HCT116 (cell line): Measurements from ENCODE around the gene AMZ1. TPM values are rescaled to one million over a fixed set of nuclear protein-coding genes. Genes with fewer than 3 reads are reported as not detected.

Source experiments
- ATAC-seq: fragments of 200-7000 bp; cut with Tn5 transposase; 2 replicates; pipeline ENCODE4 v1.9.1; 2020; ENCODE audit warnings: mild to moderate bottlenecking, moderate library complexity
- BruUV-seq: library from RNA; stranded (reverse); fragments of 400-500 nt; replicated peaks from 2 replicates; lab custom pipeline; 2021; lab: Mats Ljungman, UMichigan
- CTCF ChIA-PET: fragments of 300-600 bp; sonication (Branson Sonifier 250); formaldehyde crosslinking; loops from one replicate; lab custom pipeline; 2021; ENCODE audit warnings: antibody characterized with exemption; lab: Charles Lee
- POLR2A ChIA-PET: fragments of 300-600, 350-600 bp; sonication (Branson Sonifier 250); formaldehyde crosslinking; loops from one replicate; lab custom pipeline; 2021; ENCODE audit warnings: antibody characterized with exemption; lab: Charles Lee
- RAD21 ChIA-PET, 2 experiments: fragments of 300-600 bp; sonication (Branson Sonifier 250); formaldehyde crosslinking; loops; one replicate each; lab custom pipeline; 2023; ENCODE audit warnings: low total read pairs in 2 of 2; ENCODE audit not compliant: uncharacterized antibody in 2 of 2, unreplicated experiment in 2 of 2, low non-redundant PET in 1 of 2; lab: Charles Lee
- DNase-seq: peaks from one replicate; pipeline ENCODE4 v3.0.0-alpha.2; 2010; ENCODE audit warnings: low read depth, low spot score
- H2AFZ ChIP-seq: fragments of 200-600 bp; shearing (Covaris generic), sonication (generic); 2 replicates; pipeline ENCODE4 v1.6.1; 2017; ENCODE audit warnings: low read depth, mixed run types, mixed read lengths, antibody characterized with exemption, low read length; ENCODE audit not compliant: poor library complexity, severe bottlenecking
- H3K27ac ChIP-seq: 2 replicates; pipeline ENCODE4 v1.5.1; 2012; ENCODE audit warnings: low read depth, low read length
- H3K27me3 ChIP-seq: fragments of 200-600 bp; sonication (generic); 2 replicates; pipeline ENCODE4 v1.6.1; 2016; ENCODE audit warnings: mixed run types, low read length, mixed read lengths; ENCODE audit not compliant: insufficient read depth
- H3K36me3 ChIP-seq, 2 experiments: fragments of 200-500 bp in 1 of 2; fragments of 200-600 bp in 1 of 2; sonication (Bioruptor generic) in 1 of 2; sonication (generic) in 1 of 2; 2 replicates each; pipeline versions ENCODE4 v1.5.1 to v1.6.1; 2014 to 2016; ENCODE audit warnings: low read length in 2 of 2, inconsistent platforms in 1 of 2, mixed read lengths in 1 of 2, mixed run types in 1 of 2; ENCODE audit not compliant: insufficient read depth in 2 of 2, control insufficient read depth in 1 of 2
- H3K4me1 ChIP-seq, 2 experiments: fragments of 200-600 bp in 1 of 2; sonication (generic) in 1 of 2; 2 replicates each; pipeline versions ENCODE4 v1.5.1 to v1.6.1; 2012 to 2017; ENCODE audit warnings: low read length in 2 of 2, inconsistent platforms in 1 of 2, mild to moderate bottlenecking in 1 of 2, mixed read lengths in 1 of 2, mixed run types in 1 of 2, moderate library complexity in 1 of 2; ENCODE audit not compliant: insufficient read depth in 2 of 2, control insufficient read depth in 1 of 2
- H3K4me2 ChIP-seq: fragments of 200-600 bp; sonication (generic); 2 replicates; pipeline ENCODE4 v1.6.1; 2017; ENCODE audit warnings: mixed run types, low read length, mixed read lengths
- H3K4me3 ChIP-seq, 2 experiments: fragments of 200-600 bp in 1 of 2; sonication (generic) in 1 of 2; replicated peaks in 1 of 2; 2 replicates each; pipeline ENCODE4 v1.5.1; 2011 to 2016; ENCODE audit warnings: low read length in 2 of 2, control low read depth in 1 of 2, low read depth in 1 of 2, mild to moderate bottlenecking in 1 of 2, mixed read lengths in 1 of 2, mixed run types in 1 of 2
- H3K79me2 ChIP-seq: fragments of 200-600 bp; sonication (generic); 2 replicates; pipeline ENCODE4 v1.6.1; 2017; ENCODE audit warnings: mild to moderate bottlenecking, mixed run types, low read length, moderate library complexity, mixed read lengths; ENCODE audit not compliant: insufficient read depth
- H3K9ac ChIP-seq: fragments of 200-600 bp; sonication (generic); 2 replicates; pipeline ENCODE4 v1.6.1; 2016; ENCODE audit warnings: low read length, mixed read lengths
- H3K9me2 ChIP-seq: fragments of 200-600 bp; sonication (generic), shearing (Covaris generic); 2 replicates; pipeline ENCODE4 v1.6.1; 2017; ENCODE audit warnings: mixed run types, mild to moderate bottlenecking, moderate library complexity; ENCODE audit not compliant: insufficient read depth
- H3K9me3 ChIP-seq, 2 experiments: fragments of 200-500 bp in 1 of 2; fragments of 200-600 bp in 1 of 2; sonication (Bioruptor generic) in 1 of 2; sonication (generic) in 1 of 2; 2 replicates each; pipeline ENCODE4 v1.6.1; 2014 to 2017; ENCODE audit warnings: low read length in 2 of 2, mixed read lengths in 2 of 2, inconsistent platforms in 1 of 2, low read depth in 1 of 2, mild to moderate bottlenecking in 1 of 2, mixed run types in 1 of 2, moderate library complexity in 1 of 2; ENCODE audit not compliant: control insufficient read depth in 1 of 2, insufficient read depth in 1 of 2
- H4K20me1 ChIP-seq: fragments of 200-600 bp; sonication (generic), shearing (Covaris generic); 2 replicates; pipeline ENCODE4 v1.6.1; 2017; ENCODE audit warnings: mixed run types, mild to moderate bottlenecking, moderate library complexity; ENCODE audit not compliant: insufficient read depth
- CBX3 ChIP-seq: IDR thresholded peaks from 2 replicates; pipeline ENCODE4 v1.6.1; 2012; ENCODE audit warnings: low read depth
- CEBPB ChIP-seq: IDR thresholded peaks from 2 replicates; pipeline ENCODE4 v1.6.1; 2012; ENCODE audit warnings: low read depth
- EZH2 ChIP-seq: fragments of 200-600 bp; sonication (generic); IDR thresholded peaks from 2 replicates; pipeline ENCODE4 v1.6.1; 2017; ENCODE audit warnings: antibody characterized with exemption, mixed run types
- JUND ChIP-seq: IDR thresholded peaks from 2 replicates; pipeline ENCODE4 v1.6.1; 2012
- POLR2A ChIP-seq: IDR thresholded peaks from 2 replicates; pipeline ENCODE4 v1.7.0; 2011; ENCODE audit warnings: borderline replicate concordance; ENCODE audit not compliant: insufficient read depth, insufficient read length; ENCODE audit errors: extremely low read depth
- POLR2AphosphoS5 ChIP-seq: IDR thresholded peaks from 2 replicates; pipeline ENCODE4 v1.6.1; 2011; ENCODE audit warnings: mild to moderate bottlenecking, low read depth, low read length, moderate library complexity
- SIN3A ChIP-seq: IDR thresholded peaks from 2 replicates; pipeline ENCODE4 v1.6.1; 2012; ENCODE audit warnings: low read depth
- SRF ChIP-seq: IDR thresholded peaks from 2 replicates; pipeline ENCODE4 v1.6.1; 2012; ENCODE audit warnings: low read depth
- TCF7L2 ChIP-seq: IDR thresholded peaks from 2 replicates; pipeline ENCODE4 v1.7.0; 2011; ENCODE audit warnings: borderline replicate concordance, inconsistent platforms; ENCODE audit not compliant: insufficient read depth, insufficient read length; ENCODE audit errors: extremely low read depth
- YY1 ChIP-seq: IDR thresholded peaks from 2 replicates; pipeline ENCODE4 v1.6.1; 2011; ENCODE audit warnings: low read length, low read depth, moderate library complexity, mild to moderate bottlenecking; ENCODE audit not compliant: insufficient replicate concordance; ENCODE audit errors: extremely low read depth
- ZFX ChIP-seq: fragments of 450-650 bp; IDR thresholded peaks from 2 replicates; pipeline ENCODE4 v1.6.1; 2017
- ZNF274 ChIP-seq: fragments of 200-500 bp; sonication (Bioruptor generic); IDR thresholded peaks from 2 replicates; pipeline ENCODE4 v1.6.1; 2014; ENCODE audit warnings: mild to moderate bottlenecking, low read depth, low read length, inconsistent platforms
- intact Hi-C: fragments of 100-400 bp; cut with micrococcal nuclease; formaldehyde crosslinking; loops from 2 replicates; pipeline ENCODE4 v1.10.0; 2022
- total RNA-seq: library from RNA; stranded (reverse); gene quantifications from one replicate; pipeline ENCODE4 v1.2.1, GENCODE V29; 2021; ENCODE audit not compliant: unreplicated experiment
- TF ChIP-seq, protein P1 (sequence below), 3 experiments: fragments of 200-600 bp in 1 of 3; sonication (generic) in 1 of 3; IDR thresholded peaks in 2 of 3; conservative IDR thresholded peaks in 1 of 3; 2 replicates each; pipeline ENCODE4 v1.5.1; 2012 to 2017; ENCODE audit warnings: low read depth in 2 of 3, low read length in 2 of 3, antibody characterized with exemption in 1 of 3, borderline replicate concordance in 1 of 3, control low read depth in 1 of 3, mild to moderate bottlenecking in 1 of 3, mixed read lengths in 1 of 3, mixed run types in 1 of 3, moderate library complexity in 1 of 3; ENCODE audit not compliant: insufficient read depth in 1 of 3

The AMZ1 gene
- total RNA-seq, 1 experiment from 2014 or later: not detected

DNA sequence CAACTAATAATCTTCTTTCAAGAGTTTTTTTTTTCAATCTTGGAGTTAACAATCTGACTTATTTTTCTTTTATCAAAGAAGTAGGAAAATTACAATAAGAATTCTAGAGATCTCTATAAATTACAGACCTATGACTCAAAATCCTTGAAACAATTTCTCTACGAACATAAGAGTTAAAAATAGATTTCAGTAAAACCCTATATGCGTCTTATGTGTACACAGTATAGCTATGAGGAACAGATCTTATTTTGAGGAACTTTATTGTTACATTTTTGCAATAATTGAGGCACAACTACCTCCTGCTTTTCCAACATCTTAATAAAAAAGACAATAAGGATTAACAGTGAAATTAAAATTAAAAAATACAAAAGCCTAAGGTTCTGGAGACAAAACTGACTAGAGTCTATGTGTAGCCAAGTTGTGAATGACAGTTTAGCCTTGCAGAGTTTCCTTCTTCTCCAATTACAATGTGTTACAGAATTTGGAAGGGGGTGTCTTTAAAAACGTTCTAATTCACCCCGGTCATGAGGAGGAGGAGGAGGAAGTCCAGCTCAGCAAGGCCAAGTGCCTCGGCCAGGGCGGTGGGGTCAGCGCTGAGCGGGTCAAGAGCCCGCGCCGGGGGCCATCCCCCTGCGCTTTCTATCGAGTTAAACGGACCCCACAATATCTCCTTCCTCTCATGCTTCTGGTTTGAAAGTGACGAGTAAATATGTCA, 40.5 kb downstream of the AMZ1 start:
- no peak overlapping the region for H3K27ac ChIP-seq
- H3K79me2 ChIP-seq: no peaks in the 10 kb centered on the region
- ChIA-PET POLR2A (no interaction called here), RAD21 (no interaction called here), CTCF (interaction anchor here (0.6 kb wide), 1 partner anchor 18 kb away, joined by 3 read pairs; no protein-coding TSS in a partner anchor)
- no peaks in the 10 kb centered on the region for H3K9me3 ChIP-seq
- H3K4me3 ChIP-seq: no peak overlapping the region
- H2AFZ ChIP-seq: no peak overlapping the region
- no peak overlapping the region for H3K9ac ChIP-seq
- no peak for TF ChIP-seq TCF7L2
- no peak for TF ChIP-seq YY1
- TF ChIP-seq ZNF274: no peak
- intact Hi-C loops: no loop called here
- TSS peak; percentile 17 for BruUV-seq
- H3K36me3 ChIP-seq: no peaks in the 10 kb centered on the region
- ATAC-seq: no peak
- DNase-seq: no peak
- H3K9me2 ChIP-seq: no peaks in the 10 kb centered on the region
- no peaks in the 10 kb centered on the region for H4K20me1 ChIP-seq
- no peaks in the 10 kb centered on the region for H3K27me3 ChIP-seq
- no peak overlapping the region for H3K4me2 ChIP-seq
- H3K4me1 ChIP-seq: peaks cover 0 to 6% of the 10 kb centered on the region in 2 experiments; a peak in 1 of 4 replicates

DNA sequence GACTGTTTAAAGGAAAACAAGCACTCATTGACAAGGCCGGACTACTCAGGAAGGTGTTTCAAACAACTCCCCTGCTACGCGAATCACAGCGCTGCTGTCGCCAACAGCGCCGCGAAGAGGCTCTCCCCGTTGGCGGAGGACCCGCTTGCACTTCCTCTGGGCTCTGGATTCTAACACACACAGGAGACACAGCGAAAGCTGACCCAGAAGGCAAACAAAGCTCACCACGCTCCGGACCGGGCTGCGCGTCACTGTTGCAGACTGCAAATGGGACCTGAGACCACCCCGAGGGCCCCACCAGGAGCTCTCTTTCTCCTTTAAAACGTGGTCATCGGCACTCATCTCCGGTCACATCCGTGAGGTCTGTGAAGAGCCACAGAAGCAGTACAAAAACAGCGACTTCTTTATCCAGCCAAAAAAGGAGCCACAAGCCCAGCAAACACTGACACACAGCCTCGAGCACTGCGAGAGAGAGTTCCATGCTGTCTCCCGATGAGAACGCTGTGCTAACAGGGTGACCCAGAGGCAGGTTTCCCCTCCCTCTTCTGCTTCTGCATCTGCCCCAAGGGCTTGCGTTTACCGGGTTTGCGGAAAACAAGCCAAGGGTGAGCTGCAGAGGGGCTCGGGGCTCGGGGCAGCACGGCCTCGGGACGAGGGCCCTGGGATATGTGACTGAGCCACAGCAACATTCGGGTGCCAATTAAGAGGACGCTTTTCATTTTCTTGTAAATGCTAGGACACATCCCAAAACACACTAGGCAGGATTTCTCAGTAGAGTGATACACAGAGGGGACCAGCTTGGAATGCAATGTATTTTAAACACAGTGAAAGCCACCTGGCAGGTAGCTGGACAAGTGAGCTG, 41.3 kb downstream of the AMZ1 start:
- H4K20me1 ChIP-seq: no peaks in the 10 kb centered on the region
- BruUV-seq: no TSS peak
- no peaks in the 10 kb centered on the region for H3K27me3 ChIP-seq
- no peak overlapping the region for H3K27ac ChIP-seq
- no peaks in the 10 kb centered on the region for H3K36me3 ChIP-seq
- peaks cover 0 to 11% of the 10 kb centered on the region in 2 experiments; a peak in 1 of 4 replicates for H3K4me1 ChIP-seq
- H2AFZ ChIP-seq: no peak overlapping the region
- H3K9ac ChIP-seq: no peak overlapping the region
- no peaks in the 10 kb centered on the region for H3K79me2 ChIP-seq
- H3K9me2 ChIP-seq: no peaks in the 10 kb centered on the region
- POLR2A ChIA-PET: no interaction called here
- intact Hi-C loops: no loop called here
- no peak overlapping the region for H3K4me2 ChIP-seq
- ATAC-seq (no peak), DNase-seq (no peak)
- H3K4me3 ChIP-seq: no peak overlapping the region
- CTCF ChIA-PET: no interaction called here
- RAD21 ChIA-PET: no interaction called here
- H3K9me3 ChIP-seq: no peaks in the 10 kb centered on the region
- TF ChIP-seq, protein P1, sequence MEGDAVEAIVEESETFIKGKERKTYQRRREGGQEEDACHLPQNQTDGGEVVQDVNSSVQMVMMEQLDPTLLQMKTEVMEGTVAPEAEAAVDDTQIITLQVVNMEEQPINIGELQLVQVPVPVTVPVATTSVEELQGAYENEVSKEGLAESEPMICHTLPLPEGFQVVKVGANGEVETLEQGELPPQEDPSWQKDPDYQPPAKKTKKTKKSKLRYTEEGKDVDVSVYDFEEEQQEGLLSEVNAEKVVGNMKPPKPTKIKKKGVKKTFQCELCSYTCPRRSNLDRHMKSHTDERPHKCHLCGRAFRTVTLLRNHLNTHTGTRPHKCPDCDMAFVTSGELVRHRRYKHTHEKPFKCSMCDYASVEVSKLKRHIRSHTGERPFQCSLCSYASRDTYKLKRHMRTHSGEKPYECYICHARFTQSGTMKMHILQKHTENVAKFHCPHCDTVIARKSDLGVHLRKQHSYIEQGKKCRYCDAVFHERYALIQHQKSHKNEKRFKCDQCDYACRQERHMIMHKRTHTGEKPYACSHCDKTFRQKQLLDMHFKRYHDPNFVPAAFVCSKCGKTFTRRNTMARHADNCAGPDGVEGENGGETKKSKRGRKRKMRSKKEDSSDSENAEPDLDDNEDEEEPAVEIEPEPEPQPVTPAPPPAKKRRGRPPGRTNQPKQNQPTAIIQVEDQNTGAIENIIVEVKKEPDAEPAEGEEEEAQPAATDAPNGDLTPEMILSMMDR (IDR thresholded peaks at IDR 0.05 in 2 of 3, conservative IDR thresholded peaks at IDR 0.05 in 1 of 3; ENCODE audit: borderline replicate concordance in 1 of 3, insufficient read depth in 1 of 3, low read depth in 2 of 3, low read length in 2 of 3): no peak
- TF ChIP-seq SRF (no peak), SIN3A (no peak), JUND (no peak), YY1 (no peak), CEBPB (no peak), EZH2 (no peak), CBX3 (no peak), ZNF274 (no peak), POLR2A (no peak), POLR2AphosphoS5 (no peak), TCF7L2 (no peak), ZFX (no peak)
